NCI-H446 (cell line): ENCODE measurements around the gene TAPBP.
"Not testable (repeated sequence)": the region's sequence is repeated elsewhere in the genome, so short reads cannot be mapped to it uniquely, and the experiment has no call there.

Experiments used
- DNase-seq, 2 experiments: peaks; one replicate each; lab custom pipeline; 2025; lab: John Stamatoyannopoulos, UW

The TAPBP gene

DNA sequence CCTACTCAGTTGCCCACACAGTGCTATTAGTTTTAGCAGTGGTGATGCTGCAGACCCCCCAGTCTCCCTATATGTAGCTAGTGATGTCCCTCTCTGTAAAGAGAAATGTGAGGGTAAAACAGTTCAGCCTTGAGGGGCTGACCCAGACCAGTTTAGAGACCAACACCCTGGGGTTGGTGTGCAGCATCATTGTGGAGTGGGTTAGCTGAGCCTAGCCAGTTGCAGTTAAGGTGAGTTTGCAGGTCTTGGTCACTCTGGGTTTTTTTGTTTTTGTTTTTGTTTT, 37.4 kb downstream of the TAPBP start:
- DNase-seq = no peak

- not testable (repeated sequence) for DNase-seq
These were observed 37.9 kb downstream of the TAPBP start for GRCh38 chr6:33275795-33276580.

GRCh38 chr6:33273924-33274902, 39.7 kb downstream of the TAPBP start:
- DNase-seq = no peak

- DNase-seq = no peak
These were observed 40.6 kb downstream of the TAPBP start for GRCh38 chr6:33273129-33273923.

- DNase-seq = no peak
These were observed 41.4 kb downstream of the TAPBP start for GRCh38 chr6:33272275-33273128.

DNA sequence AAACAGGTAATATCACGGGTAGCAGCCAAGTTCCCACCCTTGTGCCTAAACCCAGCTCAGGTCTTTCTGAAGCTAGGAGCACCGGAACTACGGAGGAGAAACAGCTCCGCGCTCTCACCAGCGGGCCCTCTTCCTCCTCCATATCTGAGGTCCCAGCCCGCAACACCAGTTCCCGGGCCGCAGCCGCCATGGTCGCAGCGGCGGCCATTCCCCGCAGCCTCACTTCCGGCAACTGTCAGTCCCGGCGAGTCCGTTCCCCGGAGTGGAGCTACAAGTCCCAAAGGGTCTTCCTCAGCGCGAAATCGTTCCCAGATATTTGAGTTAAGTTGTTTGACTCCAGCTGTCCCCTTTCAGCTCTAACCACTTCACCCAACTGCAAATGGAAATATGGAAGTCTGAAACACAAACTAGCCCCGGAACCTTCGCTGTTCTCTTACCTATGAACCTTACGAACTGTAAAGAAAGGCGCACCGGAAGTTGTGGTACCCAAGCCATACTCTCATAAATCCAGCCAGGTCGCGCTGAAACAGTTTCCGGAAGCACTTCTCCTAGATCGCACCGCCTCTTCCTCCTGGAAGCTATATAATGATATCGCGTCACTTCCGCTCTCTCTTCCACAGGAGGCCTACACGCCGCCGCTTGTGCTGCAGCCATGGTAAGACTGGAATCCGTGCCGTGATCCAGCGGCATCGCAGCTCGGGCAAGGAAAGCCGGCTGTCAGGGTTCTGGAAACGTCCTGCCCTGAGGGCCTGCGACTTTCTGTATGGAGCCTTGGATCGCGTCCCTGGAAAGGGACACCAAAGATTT, 42.2 kb downstream of the TAPBP start, which contains the start of the genes RPS18 and VPS52:
Gene RPS18, plus strand, starts transcription at position 608 of the 807 bp plus-strand sequence. Its CDS starts 45 bp downstream, at position 653.
Gene VPS52, minus strand, starts transcription at position 409 of the 807 bp plus-strand sequence. Its CDS starts 201 bp downstream, at position 208.
- DNase-seq = peak; percentile 98

DNA sequence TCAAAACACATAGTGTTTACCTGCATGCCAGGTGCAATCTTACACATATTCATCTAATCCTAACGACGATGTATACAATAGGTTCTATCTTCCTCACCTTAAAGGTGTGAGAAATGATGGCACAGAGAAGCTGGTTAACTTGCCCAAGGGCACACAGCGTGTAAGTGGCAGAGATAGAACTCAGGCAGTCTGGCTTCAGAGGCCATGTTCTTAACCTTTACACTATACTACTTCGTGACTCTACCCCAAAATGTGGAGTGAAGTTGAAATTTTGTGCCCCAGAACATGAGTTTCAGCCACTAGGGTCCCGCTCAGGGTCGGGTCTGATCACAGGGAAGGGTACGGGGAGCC, 42.8 kb downstream of the TAPBP start:
- DNase-seq = peak in 1 of 2 experiments; percentile 52

GRCh38 chr6:33264015-33264414, 49.9 kb downstream of the TAPBP start:
- no peak for DNase-seq

DNA sequence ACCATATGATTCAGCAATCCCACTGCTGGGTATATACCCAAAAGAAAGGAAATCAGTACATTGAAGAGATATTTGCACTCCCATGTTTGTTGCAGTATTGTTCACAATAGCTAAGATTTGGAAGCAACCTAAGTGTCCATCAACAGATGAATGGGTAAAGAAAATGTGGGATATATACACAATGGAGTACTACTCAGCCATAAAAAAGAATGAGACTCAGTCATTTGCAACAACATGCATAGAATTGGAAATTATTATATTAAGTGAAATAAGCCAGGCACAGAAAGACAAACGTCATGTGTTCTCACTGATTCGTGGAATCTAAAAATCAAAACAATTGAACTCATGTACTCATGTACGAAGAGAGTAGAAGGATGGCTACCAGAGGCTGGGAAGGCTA, 51.4 kb downstream of the TAPBP start:
- not testable (repeated sequence) for DNase-seq

DNA sequence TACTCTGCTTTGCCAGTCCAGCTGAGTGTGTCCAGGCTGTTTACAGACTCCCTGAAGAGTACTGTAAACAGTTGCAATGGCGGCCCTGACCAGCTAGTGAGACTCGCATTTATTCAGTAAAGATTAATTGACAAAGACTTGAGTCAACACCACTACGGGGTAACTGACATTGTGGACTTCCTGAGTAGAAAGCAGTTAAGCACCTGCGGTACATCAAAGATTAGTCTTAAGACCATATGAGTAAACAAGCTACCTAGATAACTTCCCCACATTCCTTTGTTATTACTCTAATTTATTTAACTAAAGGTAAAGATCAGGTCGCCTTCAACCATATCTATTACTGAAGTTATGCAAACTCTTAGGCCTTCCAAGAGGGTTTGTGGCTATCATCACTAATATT, 54.8 kb downstream of the TAPBP start:
- no peak for DNase-seq

DNA sequence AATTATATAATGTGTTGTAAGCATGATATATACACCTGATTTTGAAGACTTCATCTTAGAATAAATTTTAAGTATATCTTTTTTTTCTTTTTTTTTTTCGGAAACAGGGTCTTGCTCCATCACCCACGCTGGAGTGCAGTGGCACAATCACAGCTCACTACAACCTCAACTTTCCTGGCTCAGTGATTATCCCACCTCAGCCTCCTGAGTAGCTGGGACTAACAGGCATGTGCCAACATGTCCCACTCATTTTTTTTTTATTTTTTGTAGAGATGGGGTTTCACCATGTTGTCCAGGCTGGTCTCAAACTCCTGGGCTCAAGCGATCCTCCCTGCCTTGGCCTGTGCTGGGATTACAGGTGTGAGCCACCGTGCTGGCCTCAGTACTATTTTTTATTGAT, 59.3 kb downstream of the TAPBP start:
- no peak for DNase-seq

GRCh38 chr6:33252759-33253158, 61.1 kb downstream of the TAPBP start:
- DNase-seq = no peak

- no peak for DNase-seq
These were observed 62.4 kb downstream of the TAPBP start for GRCh38 chr6:33251395-33252012.

DNA sequence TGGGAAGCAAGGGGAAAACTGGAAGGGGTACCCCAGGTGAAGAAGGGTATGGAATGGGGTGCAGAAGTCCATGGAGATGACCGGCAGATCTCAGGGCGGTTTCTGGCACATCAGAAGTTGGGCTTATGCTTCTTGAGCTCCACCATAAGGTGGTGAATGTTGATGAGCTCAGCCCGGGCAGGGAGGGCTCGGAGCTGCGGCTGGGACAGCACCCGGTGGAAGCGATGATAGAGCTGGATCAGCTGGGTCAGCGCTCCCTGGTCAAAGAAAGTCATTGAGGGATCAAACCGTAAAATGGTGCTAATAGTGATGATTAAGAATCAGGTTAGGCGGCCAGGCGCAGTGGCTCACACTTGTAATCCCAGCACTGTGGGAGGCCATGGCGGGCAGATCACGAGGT, 63.1 kb downstream of the TAPBP start:
- DNase-seq = no peak

- peak in 1 of 2 experiments; percentile 10 for DNase-seq
These were observed 63.9 kb downstream of the TAPBP start for GRCh38 chr6:33249732-33250630.
